Epithelial cell of proximal tubule (primary cell): ENCODE measurements around the gene ATP2C1. TPM values are rescaled to one million over a fixed set of nuclear protein-coding genes. Genes with fewer than 3 reads are reported as not detected.

Experiments
- DNase-seq: peaks from one replicate; pipeline ENCODE4 v3.0.0-alpha.2; 2011; ENCODE audit warnings: low read depth
- H3K4me3 ChIP-seq: 2 replicates; pipeline ENCODE4 v1.5.1; 2011; ENCODE audit warnings: low read depth, mild to moderate bottlenecking, low read length
- CTCF ChIP-seq: conservative IDR thresholded peaks from 2 replicates; pipeline ENCODE4 v1.5.1; 2012; ENCODE audit warnings: low read depth, mild to moderate bottlenecking, low read length
- total RNA-seq: library from RNA; depleted of rRNA; stranded (reverse); fragments of >200 nt; gene quantifications from 2 replicates; pipeline ENCODE4 v1.2.3, GENCODE V29; 2015

The ATP2C1 gene
- total RNA-seq, 1 donor from 2014 or later = 104 TPM

- no peak for TF ChIP-seq CTCF
- no peak for DNase-seq
- H3K4me3 ChIP-seq = no peak overlapping the region
Measured at GRCh38 chr3:130992344-130992743, 98.5 kb downstream of the ATP2C1 start.

- DNase-seq = no peak
- no peak for TF ChIP-seq CTCF
Measured at GRCh38 chr3:130997289-130997688, 103.4 kb downstream of the ATP2C1 start.

GRCh38 chr3:131001071-131001470 lies 107.2 kb downstream of the ATP2C1 start:
- DNase-seq = no peak
- TF ChIP-seq CTCF = no peak
- no peak overlapping the region for H3K4me3 ChIP-seq

More at GRCh38 chr3:130997289-130997688, 103.4 kb downstream of the ATP2C1 start:
- H3K4me3 ChIP-seq = no peak overlapping the region

DNA sequence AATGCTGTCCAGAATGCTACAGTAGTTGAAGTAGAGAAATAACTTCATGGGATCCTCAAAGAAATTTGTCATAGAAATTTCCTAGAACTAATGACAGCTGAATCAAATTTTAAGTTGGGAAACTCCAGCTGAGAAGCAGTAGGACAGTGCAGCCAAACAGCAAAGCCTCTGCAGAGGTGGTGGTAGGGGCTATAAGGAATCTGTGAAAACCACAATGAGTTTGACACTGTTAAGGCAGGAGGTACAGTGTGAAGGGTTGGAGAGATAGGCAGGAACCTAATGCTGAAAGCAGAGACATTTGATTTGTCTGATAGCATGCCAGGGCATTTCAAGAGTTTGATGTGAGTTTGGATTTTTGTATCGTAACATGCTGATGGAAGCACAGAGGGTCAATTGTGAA lies 110.7 kb downstream of the ATP2C1 start:
- no peak for TF ChIP-seq CTCF
- no peak overlapping the region for H3K4me3 ChIP-seq
- DNase-seq = no peak

DNA sequence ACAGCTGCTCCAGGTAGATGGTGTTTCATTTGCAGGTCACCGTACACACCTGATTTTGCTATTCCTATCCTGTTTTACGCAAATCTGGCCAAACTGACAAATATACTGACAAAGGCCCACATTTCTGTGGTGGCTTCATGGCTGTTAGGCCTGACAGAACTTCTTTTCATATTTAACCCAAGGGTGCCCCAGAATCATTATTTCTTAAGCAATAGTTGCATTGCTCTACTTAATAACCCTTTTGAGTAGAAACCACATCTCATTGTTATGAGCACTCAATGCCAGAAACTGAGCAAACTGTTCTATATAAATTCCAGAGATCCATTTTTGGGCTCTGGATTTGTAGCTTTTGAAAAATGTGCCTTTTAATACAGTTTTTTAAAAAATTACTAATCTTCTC lies 113.4 kb downstream of the ATP2C1 start:
- DNase-seq = no peak
- no peak for TF ChIP-seq CTCF

GRCh38 chr3:131007782-131008181 lies 113.9 kb downstream of the ATP2C1 start:
- no peak overlapping the region for H3K4me3 ChIP-seq
- no peak for TF ChIP-seq CTCF
- no peak for DNase-seq

More for the DNA sequence above, 113.4 kb downstream of the ATP2C1 start:
- H3K4me3 ChIP-seq = no peak overlapping the region

GRCh38 chr3:131008326-131008725 lies 114.4 kb downstream of the ATP2C1 start:
- DNase-seq = no peak
- TF ChIP-seq CTCF = no peak
- H3K4me3 ChIP-seq = no peak overlapping the region
